GM21786 (cell line): Measurements from ENCODE around the gene SIL1.
"Not testable (repeated sequence)": the region's sequence is repeated elsewhere in the genome, so short reads cannot be mapped to it uniquely, and the experiment has no call there.

Source experiments
- ATAC-seq: cut with Tn5 transposase; IDR thresholded peaks from one replicate; pipeline ENCODE4 v1.9.1; 2021; ENCODE audit not compliant: unreplicated experiment

The SIL1 gene

DNA sequence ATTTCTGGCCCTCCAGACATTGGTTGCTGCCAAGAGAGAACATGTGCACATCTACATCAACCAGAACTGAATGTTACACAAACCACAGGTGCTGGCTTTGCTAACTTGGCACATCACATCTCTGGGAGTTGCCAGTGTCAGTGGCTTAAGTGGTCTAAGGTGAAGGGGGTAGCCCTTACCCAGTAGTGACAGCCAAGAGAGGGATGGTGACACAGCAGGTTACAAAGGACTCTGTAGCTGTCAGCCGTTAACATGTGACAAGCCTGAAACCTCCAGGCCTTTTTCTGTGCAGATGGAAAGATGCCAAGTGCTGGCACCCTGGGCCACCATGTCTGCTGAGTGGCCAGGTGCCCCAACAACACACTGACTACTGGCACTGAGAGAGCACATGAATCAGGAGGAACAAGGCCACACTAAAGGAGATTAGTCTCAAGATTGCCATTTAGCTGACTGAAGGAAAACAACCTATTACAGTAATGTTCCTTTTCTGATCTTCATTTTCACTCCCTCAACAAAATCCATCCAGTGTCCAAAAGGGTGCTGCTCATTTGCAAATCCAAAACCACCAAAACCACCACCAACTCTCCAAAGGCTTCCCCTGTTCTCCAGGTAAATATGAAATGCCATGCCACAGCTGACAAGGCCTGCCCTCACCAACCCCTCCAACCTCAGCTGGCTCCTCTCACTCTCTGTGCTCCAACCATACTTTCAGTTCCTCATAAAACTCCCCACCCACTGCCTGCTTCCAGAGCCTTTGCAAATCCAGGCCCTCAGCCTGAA is 20.2 kb downstream of the SIL1 start:
- ATAC-seq: peak; percentile 48

DNA sequence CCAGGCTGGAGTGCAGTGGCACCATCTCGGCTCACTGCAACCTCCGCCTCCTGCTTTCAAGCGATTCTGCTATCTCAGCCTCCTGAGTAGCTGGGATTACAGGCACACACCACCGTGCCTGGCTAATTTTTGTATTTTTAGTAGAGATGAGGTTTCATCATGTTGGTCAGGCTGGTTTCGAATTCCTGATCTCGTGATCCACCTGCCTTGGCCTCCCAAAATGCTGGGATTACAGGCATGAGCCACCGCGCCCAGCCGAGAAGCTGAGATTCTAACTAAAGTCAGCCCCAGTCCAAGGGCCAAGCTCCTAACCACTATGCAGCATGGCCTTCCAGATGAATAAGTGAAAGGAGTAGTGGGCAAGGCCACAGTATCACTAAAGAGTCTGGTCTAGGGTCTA is 20.9 kb downstream of the SIL1 start:
- ATAC-seq: not testable (repeated sequence)

DNA sequence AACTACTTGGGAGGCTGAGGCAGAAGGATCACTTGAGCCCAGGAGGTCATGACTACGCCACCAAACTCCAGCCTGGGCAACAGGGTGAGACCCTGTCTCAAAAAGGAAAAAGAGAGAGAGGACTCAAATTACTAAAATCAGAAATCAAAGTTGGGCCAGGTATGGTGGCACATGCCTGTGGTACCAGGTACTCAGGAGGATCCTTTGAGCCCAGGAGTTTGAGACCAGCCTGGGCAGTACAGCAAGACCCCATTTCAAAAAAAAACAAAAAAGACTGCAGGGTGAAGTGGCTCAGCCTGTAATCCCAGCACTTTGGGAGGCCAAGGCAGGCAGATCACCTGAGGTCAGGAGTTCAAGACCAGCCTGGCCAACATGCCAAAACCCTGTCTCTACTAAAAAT is 23.8 kb downstream of the SIL1 start:
- not testable (repeated sequence) for ATAC-seq

DNA sequence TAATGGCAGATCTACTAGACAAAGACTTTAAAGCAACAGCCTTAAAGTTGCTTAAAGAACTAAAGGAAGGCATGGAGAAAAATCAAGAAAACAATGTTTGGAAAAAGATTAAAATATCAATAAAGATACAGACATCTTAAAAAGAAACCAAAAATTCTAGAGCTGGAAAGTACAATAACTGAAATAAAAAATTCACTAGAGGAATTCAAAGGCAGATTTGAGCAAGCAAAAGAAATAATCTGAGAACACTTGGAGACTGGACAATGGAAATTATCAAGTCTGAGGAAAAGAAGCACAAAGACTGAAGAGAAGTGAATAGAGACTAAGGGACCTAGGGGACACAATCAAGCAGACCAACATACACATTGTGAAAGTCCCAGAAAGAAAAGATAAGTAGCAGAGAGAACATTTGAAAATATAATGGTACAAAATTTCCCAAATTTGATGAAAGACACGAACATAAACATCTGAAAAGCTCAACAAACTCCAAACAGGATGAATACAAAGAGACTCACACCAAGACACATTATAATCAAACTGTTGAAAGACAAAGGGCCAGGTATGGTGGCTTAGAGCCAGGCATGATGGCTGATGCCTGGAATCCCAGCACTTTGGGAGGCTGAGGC is 26.3 kb downstream of the SIL1 start:
- no peak for ATAC-seq

DNA sequence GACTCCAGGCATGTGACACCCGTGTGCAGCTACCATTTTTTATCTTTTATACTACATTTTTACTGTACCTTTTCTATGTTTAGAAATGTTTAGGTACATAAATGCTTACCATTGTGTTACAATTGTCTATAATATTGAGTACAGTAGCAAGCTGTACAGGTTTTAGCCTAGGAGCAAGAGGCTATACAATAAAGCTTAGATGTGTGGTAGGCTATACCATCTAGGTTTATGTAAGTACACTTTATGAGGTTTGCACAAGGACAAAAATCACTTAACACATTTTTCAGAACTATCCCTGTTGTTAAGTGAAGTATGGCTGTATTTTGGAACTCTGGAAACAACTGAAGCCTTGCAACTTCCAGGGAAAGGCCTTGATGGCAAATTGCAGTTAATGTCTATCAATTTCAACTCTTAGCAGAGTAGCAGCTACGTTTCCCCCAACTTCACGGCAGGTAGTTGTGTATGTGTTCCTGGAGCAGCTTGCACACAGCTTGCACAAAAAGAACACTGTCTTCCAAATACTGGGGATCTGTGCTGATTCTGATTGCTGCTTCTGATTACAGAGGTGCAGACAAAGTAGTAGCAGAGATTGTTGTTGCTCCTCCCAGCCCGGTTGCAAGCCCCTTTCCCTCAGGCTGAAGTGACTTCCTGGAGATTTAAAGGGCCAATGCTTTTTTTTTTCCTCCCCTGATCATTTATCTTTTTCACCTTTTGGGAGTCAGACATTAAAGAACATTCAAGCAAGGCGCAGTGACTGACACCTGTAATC is 30.0 kb downstream of the SIL1 start:
- ATAC-seq: no peak

DNA sequence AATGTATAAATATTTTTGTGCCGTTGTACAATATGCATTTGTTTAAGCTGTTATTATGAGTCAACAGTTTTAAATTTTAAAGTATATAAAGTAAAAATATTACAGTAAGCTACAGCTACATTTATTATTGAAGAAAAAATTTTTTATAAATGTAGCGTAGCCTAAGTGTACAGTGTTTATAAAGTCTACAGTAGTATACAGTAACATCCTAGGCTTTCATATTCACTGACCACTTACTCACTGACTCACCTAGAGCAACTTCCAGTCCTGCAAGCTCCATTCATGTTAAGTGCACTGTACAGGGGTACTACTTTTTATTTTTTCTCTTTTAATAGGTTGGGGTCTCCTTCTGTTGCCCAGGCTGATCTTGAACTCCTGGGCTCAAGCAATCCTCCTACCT is 30.6 kb downstream of the SIL1 start:
- no peak for ATAC-seq

DNA sequence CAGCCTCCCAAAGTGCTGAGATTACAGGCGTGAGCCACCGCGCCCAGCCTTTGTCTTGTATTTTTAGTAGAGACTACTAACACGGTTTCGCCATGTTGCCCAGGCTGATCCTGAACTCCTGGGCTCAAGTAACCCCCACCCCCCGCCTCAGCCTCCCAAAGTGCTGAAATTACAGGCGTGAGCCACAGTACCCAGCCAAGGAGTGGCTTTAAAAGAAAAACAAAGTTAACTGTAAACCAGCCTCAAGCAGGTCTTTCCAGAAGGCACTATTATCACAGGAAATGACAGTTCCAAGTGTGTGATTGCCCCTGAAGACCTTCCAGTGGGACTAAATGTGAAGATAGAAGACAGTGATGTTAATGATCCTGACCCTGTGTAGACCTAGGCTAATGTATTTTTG is 31.1 kb downstream of the SIL1 start:
- no peak for ATAC-seq

DNA sequence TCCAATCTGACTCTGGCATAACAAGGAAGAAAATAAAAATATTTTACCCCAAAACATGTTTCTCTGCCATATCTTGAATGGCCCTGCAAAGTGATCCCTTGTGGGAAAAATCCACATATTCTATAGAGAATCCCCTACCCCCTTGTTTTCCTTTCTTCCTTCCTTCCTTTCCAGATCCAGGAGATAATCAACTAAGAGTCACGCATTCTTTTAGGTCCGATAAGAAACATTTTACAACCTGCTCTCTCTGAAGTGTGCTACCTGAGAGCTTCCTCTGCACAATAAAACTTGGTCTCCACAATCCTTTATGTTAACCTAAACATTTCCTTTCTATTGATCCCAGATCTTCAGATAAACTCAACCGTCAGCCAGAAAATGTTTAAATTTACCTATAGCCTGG is 33.3 kb downstream of the SIL1 start:
- not testable (repeated sequence) for ATAC-seq

DNA sequence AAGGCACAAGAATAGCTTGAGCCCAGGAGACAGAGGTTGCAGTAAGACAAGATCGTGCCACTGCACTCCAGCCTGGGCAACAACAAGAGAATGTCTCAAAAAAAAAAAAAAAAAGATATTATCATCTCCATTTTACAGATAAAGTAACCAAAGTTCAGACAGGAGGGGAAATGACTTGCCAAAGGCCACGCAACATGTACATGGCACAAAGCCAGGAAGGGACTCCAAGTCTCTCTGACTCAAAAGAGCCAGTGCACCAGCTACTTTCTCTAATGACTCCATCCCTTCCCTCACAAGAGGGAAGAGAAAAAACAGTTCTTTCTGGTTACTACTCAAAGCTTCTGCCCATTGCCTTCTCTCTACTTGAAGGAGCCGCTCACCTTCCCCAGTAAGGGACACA is 34.1 kb downstream of the SIL1 start:
- no peak for ATAC-seq

DNA sequence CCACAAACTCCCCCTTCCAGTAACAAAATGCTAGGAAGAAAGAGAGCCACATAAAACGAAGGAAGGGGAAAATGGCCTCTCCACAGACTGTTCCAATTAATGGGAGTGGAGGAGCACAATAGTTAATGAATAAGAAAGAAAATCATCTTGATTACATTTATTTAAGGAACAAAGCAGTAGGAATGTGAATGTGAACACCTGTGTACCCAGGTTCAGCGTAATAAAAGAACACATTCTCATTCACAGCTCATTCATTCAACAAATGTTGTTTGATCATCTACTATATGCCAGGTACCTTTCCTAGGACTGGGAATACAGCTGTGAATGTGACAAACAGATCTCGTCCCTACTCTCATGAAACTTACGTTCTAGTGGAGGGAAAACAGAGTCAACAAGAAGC is 35.7 kb downstream of the SIL1 start:
- ATAC-seq: no peak

DNA sequence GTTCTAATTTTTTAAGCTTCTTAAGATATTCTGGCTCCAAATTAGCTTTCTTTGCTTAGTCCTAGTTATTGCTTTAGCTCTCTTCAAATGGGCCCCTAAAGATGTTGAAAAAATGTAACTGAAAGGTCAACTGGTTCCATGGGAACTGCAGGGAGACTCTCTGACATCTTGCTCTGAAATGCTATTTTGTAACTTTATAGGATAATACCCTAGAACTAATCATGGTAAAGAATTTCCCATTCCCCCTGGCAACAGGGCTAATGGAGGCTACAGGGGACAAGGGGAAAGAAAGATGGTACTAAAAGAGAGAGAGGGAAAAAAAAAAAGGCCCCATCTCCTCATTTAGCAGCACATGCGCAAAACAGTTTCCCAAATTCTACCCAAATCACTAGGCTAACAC is 39.4 kb downstream of the SIL1 start:
- no peak for ATAC-seq

DNA sequence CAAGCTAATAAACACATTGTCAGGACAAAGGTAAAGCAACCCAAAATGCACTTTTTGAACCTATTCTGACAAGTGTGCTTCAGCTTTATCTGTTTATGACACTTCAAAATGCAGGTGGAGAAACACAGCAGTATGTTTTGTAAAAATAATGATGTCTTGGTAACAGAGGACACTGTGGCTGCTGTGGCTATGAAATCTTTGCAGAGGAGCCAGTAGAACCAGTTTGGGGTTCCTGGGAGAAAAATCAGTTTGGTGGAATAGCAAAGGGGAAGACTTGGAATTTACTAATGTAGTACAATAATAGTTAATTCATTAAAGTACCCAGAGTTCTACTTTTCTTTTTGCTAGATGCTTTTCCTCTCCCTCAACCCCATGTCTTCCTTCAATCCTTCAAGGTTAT is 40.6 kb downstream of the SIL1 start:
- ATAC-seq: no peak

DNA sequence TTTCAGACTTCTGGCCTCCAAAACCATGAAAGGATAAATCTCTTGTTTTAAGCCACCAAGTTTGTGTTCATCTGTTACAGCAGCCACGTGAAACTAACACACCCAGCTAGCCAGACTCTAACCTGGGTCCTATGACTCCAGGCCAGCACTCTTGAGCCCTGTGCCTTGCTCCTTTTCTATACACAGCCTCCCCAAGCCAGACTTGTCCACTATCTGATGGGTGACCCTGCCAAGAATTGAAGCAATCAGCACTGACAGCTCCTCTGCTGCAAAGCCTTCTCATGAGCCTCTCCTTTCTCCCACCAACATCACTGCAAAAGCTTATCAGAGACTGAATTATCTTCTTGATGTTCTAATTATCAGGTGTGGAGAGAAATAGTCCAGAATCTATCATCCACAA is 41.4 kb downstream of the SIL1 start:
- ATAC-seq: no peak

DNA sequence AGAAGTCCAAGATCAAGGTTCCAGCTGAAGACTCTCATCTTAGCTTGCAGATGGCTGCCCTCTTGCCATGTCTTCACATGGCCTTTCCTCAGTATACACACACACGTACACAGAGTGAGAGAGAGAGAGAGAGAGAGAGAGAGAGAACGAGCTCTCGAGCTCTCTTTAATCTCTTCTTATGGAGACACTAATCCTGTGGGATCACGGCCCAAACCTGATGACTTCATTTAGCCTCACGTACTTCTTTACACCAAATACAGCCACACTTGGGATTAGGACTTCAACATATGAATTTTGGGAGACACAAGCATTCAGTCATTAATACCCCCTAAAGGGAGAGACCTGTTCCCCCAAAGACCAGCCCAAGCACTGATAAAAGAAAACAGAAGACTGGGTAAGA is 42.8 kb downstream of the SIL1 start:
- ATAC-seq: no peak

DNA sequence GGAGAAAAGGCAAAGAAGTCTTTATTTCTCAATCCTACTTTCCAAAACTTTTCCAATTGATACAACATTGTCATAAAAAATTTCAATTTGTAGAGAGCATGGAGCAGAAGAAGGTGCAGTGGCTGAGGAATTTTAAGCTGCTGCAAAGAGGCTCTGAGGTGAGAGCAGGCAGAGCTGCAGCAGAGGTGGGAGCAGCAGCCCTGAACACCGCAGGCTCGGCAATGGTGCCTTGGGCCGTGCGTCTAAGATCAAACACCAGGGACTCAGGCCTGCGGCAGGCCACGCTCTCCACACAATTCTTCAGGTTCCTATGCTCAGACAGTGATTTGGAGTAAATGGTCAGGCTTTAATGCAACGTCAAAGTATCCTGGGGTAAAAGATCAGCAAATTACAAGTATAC is 46.3 kb downstream of the SIL1 start:
- ATAC-seq: no peak

DNA sequence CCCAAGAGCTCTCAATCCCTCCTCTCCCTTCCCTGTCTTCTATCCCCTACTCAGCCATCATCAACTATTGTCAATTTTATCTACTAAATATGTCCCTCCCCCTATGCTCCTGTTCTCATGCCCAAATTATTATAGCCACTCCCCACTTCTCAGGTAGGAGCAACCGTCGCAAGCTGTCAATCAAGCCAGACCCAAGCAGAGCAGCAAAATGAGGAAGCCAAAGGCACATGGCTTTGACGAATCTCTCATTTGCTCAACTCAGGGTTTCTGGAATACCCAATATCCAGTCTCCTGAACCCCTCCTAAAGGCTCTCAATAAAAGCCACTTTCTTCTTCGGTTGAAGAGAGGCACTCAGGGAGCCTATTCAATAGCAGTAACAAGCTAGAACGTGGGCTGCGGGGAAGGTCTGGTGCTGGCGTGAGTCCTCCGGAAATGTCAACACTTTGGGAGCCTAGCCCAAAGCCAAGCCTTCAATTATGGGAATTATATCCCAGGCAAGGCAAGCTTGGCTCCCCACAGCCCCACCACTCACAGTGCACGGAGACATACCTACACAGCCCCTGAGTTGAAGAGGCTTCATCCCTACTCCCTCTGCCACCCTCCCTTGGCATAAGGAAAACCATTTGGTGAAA is 47.7 kb downstream of the SIL1 start:
- no peak for ATAC-seq

DNA sequence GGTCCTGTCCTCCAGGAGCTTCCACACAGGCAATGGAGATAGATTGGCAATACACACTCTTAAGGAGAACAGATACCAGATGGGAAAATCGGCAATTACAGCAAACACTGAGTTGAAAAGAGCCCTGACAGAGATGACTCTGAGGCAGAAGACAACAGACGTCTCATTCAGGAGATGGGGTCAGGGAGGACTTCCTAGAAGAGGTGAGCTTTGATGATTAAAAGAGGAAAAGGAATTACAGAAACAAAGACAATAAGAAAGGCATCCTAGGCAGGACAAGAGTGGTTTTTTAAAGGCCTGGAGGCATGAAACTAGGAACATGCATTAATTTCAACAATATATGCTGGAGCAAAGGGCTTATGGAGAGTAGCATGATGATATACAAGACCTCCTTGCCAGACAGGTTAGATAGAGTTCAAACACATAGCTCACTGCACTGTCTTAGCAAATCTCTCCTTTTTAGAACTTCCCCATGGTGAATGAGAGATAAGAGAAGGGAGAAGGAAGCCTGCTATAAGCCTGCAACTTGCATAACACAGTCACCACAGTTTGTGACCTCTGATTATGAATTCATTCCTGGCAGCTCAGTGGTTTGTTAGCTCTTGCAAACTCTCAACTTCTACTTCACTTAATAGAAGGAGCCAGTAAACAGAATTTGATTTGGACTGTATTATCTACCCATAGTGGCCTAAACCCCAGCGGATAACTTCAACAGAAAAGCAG is 48.5 kb downstream of the SIL1 start:
- ATAC-seq: no peak

DNA sequence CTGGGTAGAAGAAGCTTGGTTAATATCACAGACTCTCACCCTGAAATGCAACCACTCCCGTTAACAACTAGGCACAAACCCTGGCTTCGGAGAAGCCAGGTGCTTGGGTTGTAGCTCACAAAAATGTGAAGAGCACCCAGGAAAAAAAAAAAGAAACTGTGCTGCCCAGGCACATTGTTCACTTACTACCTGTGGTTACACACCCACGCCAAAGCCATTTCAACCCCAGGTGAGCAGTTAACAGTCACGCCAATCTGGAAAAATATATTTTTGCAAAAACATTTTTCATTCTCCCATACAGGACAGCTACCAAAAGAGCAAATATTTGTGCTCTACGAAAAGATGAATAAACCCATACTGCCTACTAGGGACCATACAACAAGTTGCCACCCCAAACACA is 49.2 kb downstream of the SIL1 start:
- ATAC-seq: no peak

DNA sequence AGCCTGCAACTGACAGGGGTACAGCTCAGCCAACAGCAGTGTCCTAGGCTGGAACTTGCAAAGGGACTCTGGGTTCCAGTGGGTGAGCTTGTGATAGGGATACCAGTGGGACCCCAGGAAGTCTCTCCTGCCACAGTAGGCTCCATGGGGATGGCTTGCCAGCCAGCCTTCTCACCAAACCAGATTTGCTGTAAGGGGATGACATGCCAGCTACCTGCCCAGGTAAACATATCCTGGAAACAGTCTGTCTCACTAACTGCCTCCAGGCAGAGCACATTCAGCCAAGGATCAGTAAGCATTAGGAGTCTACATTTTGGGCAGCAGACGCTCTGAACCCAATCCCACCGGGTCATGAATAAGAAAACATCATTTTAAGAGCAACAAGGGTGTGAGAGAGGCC is 49.9 kb downstream of the SIL1 start:
- ATAC-seq: no peak

DNA sequence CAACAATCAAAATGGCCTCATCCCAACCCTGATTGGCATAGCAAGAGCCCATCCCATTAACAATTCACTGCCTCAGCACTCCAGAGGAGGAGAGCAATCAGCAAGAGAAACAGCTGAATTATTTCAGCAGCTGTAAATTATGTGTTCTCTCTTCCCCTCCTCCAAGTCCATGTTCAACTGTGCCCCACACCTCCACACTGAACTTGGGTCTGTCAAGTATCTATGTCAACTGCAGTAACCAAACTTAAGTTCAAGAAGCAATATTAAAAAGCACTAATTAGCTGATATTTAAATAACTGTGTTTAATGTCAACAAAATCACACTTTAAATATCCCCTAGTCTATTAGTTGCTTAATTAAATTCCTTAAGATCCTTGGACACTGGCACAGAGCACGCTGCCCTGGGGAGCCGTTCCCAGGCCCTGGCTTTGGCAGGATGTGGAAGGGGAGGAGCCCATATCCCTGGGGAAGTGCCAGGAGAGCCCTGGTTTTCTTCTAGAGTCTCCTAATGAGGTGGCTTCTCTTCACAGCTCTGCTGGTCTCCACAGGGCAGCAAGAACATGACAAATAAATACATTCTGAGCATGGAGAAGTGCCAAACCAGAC is 50.6 kb downstream of the SIL1 start:
- ATAC-seq: no peak
